Measurements from ENCODE around the gene GPSM3. TPM values are rescaled to one million over a fixed set of nuclear protein-coding genes. Genes with fewer than 3 reads are reported as not detected.
A peak's percentile ranks its signal among the peaks of the same experiment; 100 is the strongest.
"Not testable (repeated sequence)": the region's sequence is repeated elsewhere in the genome, so short reads cannot be mapped to it uniquely, and the experiment has no call there.

GPSM3 gene
- total and polyA plus RNA-seq, 5 donors from 2014 or later, result 82.4 to 202 (median 103) TPM

DNA sequence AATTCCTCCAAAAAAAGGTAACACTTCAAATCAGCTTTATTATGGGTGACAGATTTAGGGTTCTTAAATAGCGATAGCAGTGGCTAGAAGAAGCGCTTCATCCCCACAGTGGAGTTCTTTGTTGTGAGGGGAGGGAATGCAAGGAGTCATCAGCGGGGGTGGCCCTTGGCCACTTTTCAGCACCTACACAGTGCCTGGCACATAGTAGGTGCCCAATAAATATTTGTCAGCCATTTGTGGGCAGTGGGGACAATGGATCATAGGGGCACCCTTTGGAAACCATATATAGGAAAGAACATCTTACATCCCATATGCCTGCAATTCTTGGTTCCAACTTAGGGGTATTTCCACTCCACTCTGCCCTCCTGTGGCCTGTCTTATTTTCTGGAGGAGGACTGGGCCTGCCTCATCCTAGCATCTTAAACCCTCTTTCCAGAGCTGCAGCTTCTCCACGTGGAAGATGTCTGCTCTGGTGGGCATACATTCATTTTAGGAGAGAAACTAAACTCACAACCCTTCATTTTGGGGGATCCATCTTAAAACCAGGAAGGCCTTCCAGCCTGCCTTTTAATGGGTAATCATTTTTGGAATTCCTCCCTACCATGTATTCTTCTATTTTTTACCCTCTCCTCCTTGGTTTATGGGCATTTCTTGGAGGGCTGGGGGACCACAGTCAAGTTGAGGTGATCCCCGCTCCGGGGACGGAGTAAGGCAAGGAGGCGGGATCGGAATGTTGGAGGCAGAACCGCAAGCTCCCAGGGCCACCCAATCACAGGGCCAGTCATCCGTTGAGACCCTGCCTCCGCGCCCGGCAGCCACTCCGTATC, 2.6 kb upstream of the GPSM3 start:
- peak overlapping the region; percentile 97 to 99 (median 99) for H3K4me3 Mint-ChIP-seq
- Histone ChIP-seq H3K4me1 (ENCODE audit: control insufficient read depth, insufficient read depth, low read length, poor library complexity, severe bottlenecking) (peaks cover 58% of the 10 kb centered on the region), H3K36me3 (ENCODE audit: control insufficient read depth, insufficient read depth, low read length) (no peaks in the 10 kb centered on the region), H3K4me3 (ENCODE audit: low read depth, low read length) (peak overlapping the region; percentile 84), H3K27me3 (ENCODE audit: control insufficient read depth, insufficient read depth, low read length) (no peaks in the 10 kb centered on the region), H3K9me3 (ENCODE audit: control insufficient read depth in 2 of 2, low read length in 2 of 2) (no peaks in the 10 kb centered on the region), H3K27ac (ENCODE audit: insufficient read depth, low read length, poor library complexity, severe bottlenecking) (peak overlapping the region; percentile 97)
- ATAC-seq (ENCODE audit: low read depth in 2 of 2) (no peak), DNase-seq (peak in 1 of 3 donors; percentile 72)
- H3K27ac Mint-ChIP-seq, result peak overlapping the region; percentile 85 to 99 (median 98)
- H3K4me1 Mint-ChIP-seq, result peaks cover 22 to 37% (median 29%) of the 10 kb centered on the region in 4 donors
- H3K27me3 Mint-ChIP-seq, result peaks cover 13% of the 10 kb centered on the region
- H3K36me3 Mint-ChIP-seq, result no peaks in the 10 kb centered on the region
- H3K9me3 Mint-ChIP-seq, result no peaks in the 10 kb centered on the region

DNA sequence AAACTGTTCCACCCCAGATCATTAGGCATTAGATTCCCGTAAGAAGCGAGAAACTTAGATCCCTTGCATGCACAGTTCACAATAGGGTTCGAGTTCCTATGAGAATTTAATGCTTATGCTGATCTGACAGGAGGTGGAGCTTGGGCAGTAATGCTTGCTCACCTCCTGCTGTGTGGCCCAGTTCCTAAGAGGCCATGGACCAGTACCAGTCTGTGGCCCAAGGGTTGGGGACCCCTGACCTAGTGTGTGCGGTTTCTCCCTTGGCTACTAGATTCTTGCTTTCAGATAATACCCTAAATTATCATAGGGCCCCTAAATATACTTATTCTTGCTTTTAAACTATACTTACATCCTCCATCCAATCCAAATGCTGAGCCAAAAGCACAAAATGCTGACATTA, 1.9 kb upstream of the GPSM3 start:
- ATAC-seq (ENCODE audit: low read depth in 2 of 2) (no peak), DNase-seq (no peak)
- Mint-ChIP-seq H3K9me3 (no peaks in the 10 kb centered on the region), H3K4me1 (peaks cover 22 to 37% (median 29%) of the 10 kb centered on the region in 4 donors), H3K27me3 (peaks cover 13% of the 10 kb centered on the region), H3K27ac (peak overlapping the region; percentile 85 to 99 (median 98)), H3K4me3 (peak overlapping the region; percentile 97 to 99 (median 99)), H3K36me3 (no peaks in the 10 kb centered on the region)
- Histone ChIP-seq H3K27ac (ENCODE audit: insufficient read depth, low read length, poor library complexity, severe bottlenecking) (peak overlapping the region; percentile 97), H3K36me3 (ENCODE audit: control insufficient read depth, insufficient read depth, low read length) (no peaks in the 10 kb centered on the region), H3K27me3 (ENCODE audit: control insufficient read depth, insufficient read depth, low read length) (no peaks in the 10 kb centered on the region), H3K4me3 (ENCODE audit: low read depth, low read length) (peak overlapping the region; percentile 84), H3K9me3 (ENCODE audit: control insufficient read depth in 2 of 2, low read length in 2 of 2) (no peaks in the 10 kb centered on the region), H3K4me1 (ENCODE audit: control insufficient read depth, insufficient read depth, low read length, poor library complexity, severe bottlenecking) (peaks cover 60% of the 10 kb centered on the region)

- peaks cover 22 to 48% (median 37%) of the 10 kb centered on the region in 4 donors for H3K4me1 Mint-ChIP-seq
- not testable (repeated sequence) for H3K27me3 ChIP-seq (ENCODE audit: control insufficient read depth, insufficient read depth, low read length); H3K9me3 ChIP-seq (ENCODE audit: control insufficient read depth in 2 of 2, low read length in 2 of 2); DNase-seq; ATAC-seq (ENCODE audit: low read depth in 2 of 2); H3K9me3 Mint-ChIP-seq; H3K36me3 Mint-ChIP-seq; H3K36me3 ChIP-seq (ENCODE audit: control insufficient read depth, insufficient read depth, low read length)
- H3K27ac Mint-ChIP-seq, result peak overlapping the region; percentile 98 to 99 (median 99)
- Histone ChIP-seq H3K4me3 (ENCODE audit: low read depth, low read length) (peak overlapping the region; percentile 84), H3K27ac (ENCODE audit: insufficient read depth, low read length, poor library complexity, severe bottlenecking) (peak overlapping the region; percentile 88), H3K4me1 (ENCODE audit: control insufficient read depth, insufficient read depth, low read length, poor library complexity, severe bottlenecking) (peaks cover 73% of the 10 kb centered on the region)
- H3K27me3 Mint-ChIP-seq, result peaks cover 13% of the 10 kb centered on the region
- H3K4me3 Mint-ChIP-seq, result peak overlapping the region; percentile 99 to 100 (median 99)
Measured at GRCh38 chr6:32193096-32193495, 653 bp upstream of the GPSM3 start.

- no peaks in the 10 kb centered on the region for H3K9me3 ChIP-seq (ENCODE audit: control insufficient read depth in 2 of 2, low read length in 2 of 2)
- ATAC-seq (ENCODE audit: low read depth in 2 of 2), result no peak
- peak overlapping the region; percentile 84 for H3K4me3 ChIP-seq (ENCODE audit: low read depth, low read length)
- peaks cover 11% of the 10 kb centered on the region for H3K36me3 Mint-ChIP-seq
- H3K4me1 Mint-ChIP-seq, result peaks cover 22 to 59% (median 45%) of the 10 kb centered on the region in 4 donors
- no peaks in the 10 kb centered on the region for H3K27me3 ChIP-seq (ENCODE audit: control insufficient read depth, insufficient read depth, low read length)
- peaks cover 82% of the 10 kb centered on the region for H3K4me1 ChIP-seq (ENCODE audit: control insufficient read depth, insufficient read depth, low read length, poor library complexity, severe bottlenecking)
- H3K27ac Mint-ChIP-seq, result peak overlapping the region; percentile 98 to 99 (median 99)
- peak overlapping the region; percentile 88 for H3K27ac ChIP-seq (ENCODE audit: insufficient read depth, low read length, poor library complexity, severe bottlenecking)
- DNase-seq, result peak in 1 of 3 donors; percentile 20
- no peaks in the 10 kb centered on the region for H3K9me3 Mint-ChIP-seq
- H3K27me3 Mint-ChIP-seq, result peaks cover 12% of the 10 kb centered on the region
- H3K4me3 Mint-ChIP-seq, result peak overlapping the region; percentile 99 to 100 (median 99)
- peaks cover 10% of the 10 kb centered on the region for H3K36me3 ChIP-seq (ENCODE audit: control insufficient read depth, insufficient read depth, low read length)
Measured at GRCh38 chr6:32191696-32192607, 491 bp downstream of the GPSM3 start.

DNA sequence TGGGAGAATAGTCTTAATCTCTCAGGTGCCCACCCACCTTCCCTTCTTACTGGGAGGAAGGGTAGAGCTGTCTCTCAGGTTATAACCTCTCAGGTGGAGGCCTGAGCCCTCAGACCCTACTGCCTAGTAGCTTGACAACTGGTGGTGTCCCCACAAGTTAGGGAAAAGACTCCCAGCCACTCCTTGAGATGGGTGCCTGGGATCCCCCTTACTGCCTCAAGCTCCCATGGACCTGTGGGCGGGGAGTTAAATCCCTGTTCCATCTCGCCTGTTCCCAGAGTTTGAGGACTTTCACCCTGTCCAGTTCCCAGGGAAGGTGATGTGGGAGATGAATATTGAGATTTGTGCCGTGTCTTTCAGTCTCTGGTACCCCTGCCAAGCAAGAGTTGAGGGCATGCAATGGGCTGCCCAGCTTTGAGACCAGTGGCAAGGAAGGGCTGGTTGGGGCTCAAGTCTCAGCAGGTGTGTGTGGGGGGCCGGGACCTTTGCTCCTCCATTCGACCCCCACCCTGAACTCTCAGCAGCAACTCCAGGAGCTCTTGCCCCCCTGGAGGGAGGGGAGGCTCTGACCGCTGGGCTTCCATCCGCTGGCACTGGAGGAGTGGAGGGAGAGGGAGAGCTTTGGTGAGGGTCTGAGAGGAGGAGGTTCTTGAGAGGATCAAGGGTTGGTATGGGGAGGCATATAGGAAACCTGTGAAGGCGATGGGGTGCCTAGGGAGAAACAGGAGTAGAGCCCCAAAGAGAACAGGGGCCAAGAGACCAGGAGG, 1.3 kb downstream of the GPSM3 start:
- peak overlapping the region; percentile 84 for H3K4me3 ChIP-seq (ENCODE audit: low read depth, low read length)
- no peaks in the 10 kb centered on the region for H3K9me3 Mint-ChIP-seq
- no peaks in the 10 kb centered on the region for H3K27me3 ChIP-seq (ENCODE audit: control insufficient read depth, insufficient read depth, low read length)
- H3K36me3 ChIP-seq (ENCODE audit: control insufficient read depth, insufficient read depth, low read length), result peaks cover 17% of the 10 kb centered on the region
- peak overlapping the region; percentile 88 for H3K27ac ChIP-seq (ENCODE audit: insufficient read depth, low read length, poor library complexity, severe bottlenecking)
- peaks cover 19% of the 10 kb centered on the region for H3K36me3 Mint-ChIP-seq
- peaks cover 10% of the 10 kb centered on the region for H3K27me3 Mint-ChIP-seq
- no peaks in the 10 kb centered on the region for H3K9me3 ChIP-seq (ENCODE audit: control insufficient read depth in 2 of 2, low read length in 2 of 2)
- peaks cover 82% of the 10 kb centered on the region for H3K4me1 ChIP-seq (ENCODE audit: control insufficient read depth, insufficient read depth, low read length, poor library complexity, severe bottlenecking)
- no peak for ATAC-seq (ENCODE audit: low read depth in 2 of 2)
- peaks cover 28 to 68% (median 50%) of the 10 kb centered on the region in 4 donors for H3K4me1 Mint-ChIP-seq
- peak overlapping the region; percentile 98 to 99 (median 99) for H3K27ac Mint-ChIP-seq
- no peak for DNase-seq
- H3K4me3 Mint-ChIP-seq, result peak overlapping the region; percentile 99 to 100 (median 99)

- peaks cover 25% of the 10 kb centered on the region for H3K36me3 Mint-ChIP-seq
- Histone ChIP-seq H3K4me1 (ENCODE audit: control insufficient read depth, insufficient read depth, low read length, poor library complexity, severe bottlenecking) (peaks cover 80% of the 10 kb centered on the region), H3K36me3 (ENCODE audit: control insufficient read depth, insufficient read depth, low read length) (peaks cover 17% of the 10 kb centered on the region), H3K27ac (ENCODE audit: insufficient read depth, low read length, poor library complexity, severe bottlenecking) (peak within 1 kb of the TSS; percentile 88), H3K27me3 (ENCODE audit: control insufficient read depth, insufficient read depth, low read length) (no peaks in the 10 kb centered on the region), H3K4me3 (ENCODE audit: low read depth, low read length) (peak within 1 kb of the TSS; percentile 84), H3K9me3 (ENCODE audit: control insufficient read depth in 2 of 2, low read length in 2 of 2) (no peaks in the 10 kb centered on the region)
- no peaks in the 10 kb centered on the region for H3K9me3 Mint-ChIP-seq
- H3K4me1 Mint-ChIP-seq, result peaks cover 26 to 68% (median 54%) of the 10 kb centered on the region in 4 donors
- peak within 1 kb of the TSS; percentile 98 to 99 (median 99) for H3K27ac Mint-ChIP-seq
- ATAC-seq (ENCODE audit: low read depth in 2 of 2) (peak; percentile 62 to 71), DNase-seq (peak; percentile 76 to 95 (median 76))
- H3K4me3 Mint-ChIP-seq, result peak within 1 kb of the TSS; percentile 99 to 100 (median 99)
- H3K27me3 Mint-ChIP-seq, result peaks cover 4% of the 10 kb centered on the region
Measured at GRCh38 chr6:32190054-32190851, 2.2 kb downstream of the GPSM3 start, which contains the start of gene PBX2. Gene PBX2 (minus strand): TSS chr6:32190202. CDS start chr6:32189915, 287 bp downstream.
